ENCODE data around the gene CPE.

CPE gene

DNA sequence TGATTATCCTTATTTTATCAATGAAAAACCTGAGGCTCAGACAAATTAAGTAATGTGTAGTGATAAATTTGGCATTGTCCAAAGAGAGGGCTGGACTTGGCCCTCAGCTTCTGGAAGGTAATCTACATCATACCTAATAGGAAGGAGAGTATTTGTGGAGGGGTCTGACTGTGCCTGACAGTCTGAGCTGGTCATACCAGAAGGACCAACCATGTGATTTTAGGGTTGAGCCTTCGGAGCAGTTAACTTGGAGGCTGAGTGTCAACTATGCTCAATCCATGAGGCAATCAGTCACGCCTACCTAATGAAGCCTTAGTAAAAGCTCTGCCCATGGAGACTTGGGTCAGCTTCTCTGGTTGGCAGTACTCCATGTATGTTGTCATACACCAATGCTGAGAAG lies 136.4 kb downstream of the CPE start:
- H3K4me1 ChIP-seq (ENCODE audit: control insufficient read depth, insufficient read depth, low read length), result peaks cover 19% of the 10 kb centered on the region
- H3K9me3 ChIP-seq (ENCODE audit: control insufficient read depth, low read length), result no peaks in the 10 kb centered on the region
- no peak overlapping the region for H3K4me3 ChIP-seq (ENCODE audit: low read length)
- DNase-seq (ENCODE audit: low read depth), result no peak
- no peaks in the 10 kb centered on the region for H3K27me3 ChIP-seq (replicated peaks; ENCODE audit: control insufficient read depth, insufficient read depth, low read length)
- no peaks in the 10 kb centered on the region for H3K36me3 ChIP-seq (ENCODE audit: control insufficient read depth, insufficient read depth, low read length, severe bottlenecking)
- no peak overlapping the region for H3K9ac ChIP-seq (ENCODE audit: low read length)

DNA sequence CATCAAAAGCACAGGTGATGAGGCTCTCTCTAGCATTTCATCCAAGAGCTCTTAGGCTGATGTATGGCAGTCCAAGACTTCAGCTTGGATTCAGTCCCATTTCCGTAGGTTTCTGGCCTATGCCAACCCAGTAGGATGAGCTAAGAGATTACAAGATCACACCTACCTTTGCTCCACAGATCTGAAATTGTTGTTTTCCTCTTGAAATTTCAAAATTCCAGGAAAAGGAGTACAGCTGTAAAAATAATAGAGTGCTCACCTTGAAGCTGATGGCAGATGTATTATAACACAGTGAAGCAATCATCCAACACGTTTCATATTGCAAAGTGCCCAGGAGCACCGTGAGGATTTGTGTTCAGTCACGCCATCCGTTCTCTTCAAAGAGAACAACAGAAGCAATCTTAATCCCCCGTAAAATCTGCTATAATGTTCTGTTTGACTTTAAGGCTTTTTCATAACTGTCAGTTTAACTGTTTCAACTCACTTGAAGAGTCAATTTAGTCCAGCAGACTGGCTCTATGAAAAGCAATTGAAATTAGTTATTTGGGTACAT lies 137.5 kb downstream of the CPE start:
- DNase-seq (ENCODE audit: low read depth), result no peak

DNA sequence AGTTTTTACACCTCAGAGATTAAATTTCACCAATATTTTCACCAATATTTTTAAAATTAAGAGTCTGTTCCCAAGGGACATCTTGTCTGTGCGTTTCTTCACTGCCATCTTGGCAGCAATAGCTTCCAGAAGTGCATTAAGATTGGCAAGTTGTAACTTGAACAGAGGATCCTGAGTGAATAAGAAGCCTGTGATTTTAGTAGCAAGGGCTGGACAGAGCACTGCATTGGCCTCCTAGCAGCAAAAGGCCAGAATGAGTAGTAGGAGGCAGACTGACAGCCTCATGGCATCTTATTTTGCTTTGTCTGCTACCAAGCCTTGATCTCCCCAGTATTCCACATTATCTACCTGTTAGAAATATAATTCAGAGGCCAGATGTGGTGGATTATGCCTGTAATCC lies 138.4 kb downstream of the CPE start:
- Histone ChIP-seq H3K9me3 (ENCODE audit: control insufficient read depth, low read length) (no peaks in the 10 kb centered on the region), H3K4me1 (ENCODE audit: control insufficient read depth, insufficient read depth, low read length) (peaks cover 20% of the 10 kb centered on the region)
- no peak for DNase-seq (ENCODE audit: low read depth)

More for the DNA sequence above, 137.5 kb downstream of the CPE start:
- H3K4me3 ChIP-seq (ENCODE audit: low read length), result no peak overlapping the region
- H3K9me3 ChIP-seq (ENCODE audit: control insufficient read depth, low read length), result no peaks in the 10 kb centered on the region
- no peak overlapping the region for H3K9ac ChIP-seq (ENCODE audit: low read length)
- peaks cover 20% of the 10 kb centered on the region for H3K4me1 ChIP-seq (ENCODE audit: control insufficient read depth, insufficient read depth, low read length)
- no peaks in the 10 kb centered on the region for H3K36me3 ChIP-seq (ENCODE audit: control insufficient read depth, insufficient read depth, low read length, severe bottlenecking)
- H3K27me3 ChIP-seq (replicated peaks; ENCODE audit: control insufficient read depth, insufficient read depth, low read length), result no peaks in the 10 kb centered on the region

DNA sequence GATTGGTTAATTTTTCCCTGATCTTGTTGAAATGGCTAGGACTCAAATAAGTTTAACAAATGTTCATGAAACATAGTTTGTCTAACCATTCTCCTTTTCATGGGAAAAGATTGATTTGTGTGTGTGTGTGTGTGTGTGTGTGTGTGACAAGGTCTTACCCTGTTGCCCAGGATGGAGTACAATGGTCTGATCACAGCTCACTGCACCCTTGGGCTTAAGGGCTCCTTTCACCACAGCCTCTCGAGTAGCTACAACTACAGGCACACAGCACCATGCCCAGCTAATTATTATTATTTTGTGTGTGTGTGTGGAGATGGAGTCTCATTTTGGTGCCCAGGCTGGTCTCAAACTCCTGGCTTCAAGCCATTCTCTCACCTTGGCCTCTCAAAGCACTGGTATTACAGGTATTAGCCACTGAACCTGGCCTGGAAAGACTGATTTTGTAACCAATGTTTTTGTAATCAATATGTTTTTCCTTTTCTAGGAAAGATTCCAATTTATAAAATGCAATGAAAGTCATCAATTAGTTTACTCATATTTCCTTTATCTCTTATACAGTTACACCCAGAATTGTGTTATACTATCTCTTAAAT lies 139.3 kb downstream of the CPE start:
- Histone ChIP-seq H3K9ac (ENCODE audit: low read length) (no peak overlapping the region), H3K36me3 (ENCODE audit: control insufficient read depth, insufficient read depth, low read length, severe bottlenecking) (no peaks in the 10 kb centered on the region), H3K4me1 (ENCODE audit: control insufficient read depth, insufficient read depth, low read length) (peaks cover 20% of the 10 kb centered on the region), H3K9me3 (ENCODE audit: control insufficient read depth, low read length) (no peaks in the 10 kb centered on the region), H3K27me3 (replicated peaks; ENCODE audit: control insufficient read depth, insufficient read depth, low read length) (no peaks in the 10 kb centered on the region), H3K4me3 (ENCODE audit: low read length) (no peak overlapping the region)
- no peak for DNase-seq (ENCODE audit: low read depth)

More for the DNA sequence above, 138.4 kb downstream of the CPE start:
- no peaks in the 10 kb centered on the region for H3K27me3 ChIP-seq (replicated peaks; ENCODE audit: control insufficient read depth, insufficient read depth, low read length)
- no peaks in the 10 kb centered on the region for H3K36me3 ChIP-seq (ENCODE audit: control insufficient read depth, insufficient read depth, low read length, severe bottlenecking)
- no peak overlapping the region for H3K9ac ChIP-seq (ENCODE audit: low read length)
- H3K4me3 ChIP-seq (ENCODE audit: low read length), result no peak overlapping the region

DNA sequence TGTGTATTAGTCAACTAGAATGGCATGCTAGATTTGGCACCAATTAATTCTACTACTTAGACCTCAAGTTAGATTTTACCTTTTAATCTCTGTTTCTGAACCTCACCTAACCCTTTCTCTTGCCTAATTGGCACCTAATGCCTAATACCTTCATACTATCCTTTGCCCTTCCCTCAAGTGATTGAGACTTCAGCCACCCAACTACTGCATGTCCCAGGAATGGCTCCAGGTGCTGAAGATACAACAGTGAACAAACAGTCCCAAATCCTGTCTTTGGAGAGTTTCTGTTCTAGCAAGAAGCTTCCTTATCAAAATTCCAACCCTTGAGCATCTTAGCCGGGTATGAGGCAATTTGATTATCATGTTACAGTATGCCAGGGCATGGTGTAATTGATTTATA lies 139.9 kb downstream of the CPE start:
- Histone ChIP-seq H3K9ac (ENCODE audit: low read length) (no peak overlapping the region), H3K4me1 (ENCODE audit: control insufficient read depth, insufficient read depth, low read length) (peaks cover 20% of the 10 kb centered on the region), H3K36me3 (ENCODE audit: control insufficient read depth, insufficient read depth, low read length, severe bottlenecking) (no peaks in the 10 kb centered on the region), H3K27me3 (replicated peaks; ENCODE audit: control insufficient read depth, insufficient read depth, low read length) (no peaks in the 10 kb centered on the region), H3K9me3 (ENCODE audit: control insufficient read depth, low read length) (no peaks in the 10 kb centered on the region), H3K4me3 (ENCODE audit: low read length) (no peak overlapping the region)
- no peak for DNase-seq (ENCODE audit: low read depth)

DNA sequence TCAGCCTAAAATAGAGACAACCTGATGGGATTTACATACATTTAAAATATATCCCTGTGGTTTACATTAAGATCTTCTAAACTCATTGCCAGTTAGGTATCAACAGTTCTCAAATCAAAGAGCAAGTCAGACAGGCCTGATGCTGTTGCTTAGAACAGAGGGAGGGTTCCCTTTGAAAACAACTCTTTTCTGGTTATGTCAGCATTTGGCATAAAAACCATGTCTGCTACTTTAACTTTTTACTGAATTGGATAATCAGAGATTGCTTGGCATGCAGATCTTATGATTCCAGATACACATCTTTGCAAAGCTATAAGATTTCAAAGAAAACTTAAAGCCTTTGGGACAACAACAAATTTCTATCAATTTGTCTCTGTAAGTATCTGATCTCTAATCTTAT lies 140.8 kb downstream of the CPE start:
- no peak for DNase-seq (ENCODE audit: low read depth)
- Histone ChIP-seq H3K9ac (ENCODE audit: low read length) (no peak overlapping the region), H3K9me3 (ENCODE audit: control insufficient read depth, low read length) (no peaks in the 10 kb centered on the region)

DNA sequence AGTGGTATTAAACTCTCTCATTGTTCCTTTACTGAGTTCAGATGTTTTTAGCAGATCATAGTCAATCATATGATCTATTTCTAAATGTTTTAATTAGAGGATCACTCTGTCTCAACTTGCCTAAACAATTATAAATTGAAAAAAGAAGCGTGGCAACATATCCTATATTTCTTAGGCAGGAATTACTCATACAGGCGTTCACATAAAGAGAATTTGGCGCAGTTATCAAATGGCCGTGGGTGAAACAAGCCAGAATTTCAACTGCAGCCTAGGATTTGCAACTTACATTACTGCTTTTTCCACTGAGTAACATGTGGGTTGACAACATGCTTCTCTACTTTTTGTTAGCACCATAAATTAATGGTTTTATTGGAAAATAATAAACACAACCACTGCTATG lies 141.3 kb downstream of the CPE start:
- no peaks in the 10 kb centered on the region for H3K36me3 ChIP-seq (ENCODE audit: control insufficient read depth, insufficient read depth, low read length, severe bottlenecking)
- H3K9me3 ChIP-seq (ENCODE audit: control insufficient read depth, low read length), result no peaks in the 10 kb centered on the region
- no peaks in the 10 kb centered on the region for H3K27me3 ChIP-seq (replicated peaks; ENCODE audit: control insufficient read depth, insufficient read depth, low read length)
- peaks cover 15% of the 10 kb centered on the region for H3K4me1 ChIP-seq (ENCODE audit: control insufficient read depth, insufficient read depth, low read length)
- no peak for DNase-seq (ENCODE audit: low read depth)
- no peak overlapping the region for H3K9ac ChIP-seq (ENCODE audit: low read length)
- no peak overlapping the region for H3K4me3 ChIP-seq (ENCODE audit: low read length)

More for the DNA sequence above, 140.8 kb downstream of the CPE start:
- no peak overlapping the region for H3K4me3 ChIP-seq (ENCODE audit: low read length)
- H3K27me3 ChIP-seq (replicated peaks; ENCODE audit: control insufficient read depth, insufficient read depth, low read length), result no peaks in the 10 kb centered on the region
- H3K36me3 ChIP-seq (ENCODE audit: control insufficient read depth, insufficient read depth, low read length, severe bottlenecking), result no peaks in the 10 kb centered on the region
- peaks cover 20% of the 10 kb centered on the region for H3K4me1 ChIP-seq (ENCODE audit: control insufficient read depth, insufficient read depth, low read length)

DNA sequence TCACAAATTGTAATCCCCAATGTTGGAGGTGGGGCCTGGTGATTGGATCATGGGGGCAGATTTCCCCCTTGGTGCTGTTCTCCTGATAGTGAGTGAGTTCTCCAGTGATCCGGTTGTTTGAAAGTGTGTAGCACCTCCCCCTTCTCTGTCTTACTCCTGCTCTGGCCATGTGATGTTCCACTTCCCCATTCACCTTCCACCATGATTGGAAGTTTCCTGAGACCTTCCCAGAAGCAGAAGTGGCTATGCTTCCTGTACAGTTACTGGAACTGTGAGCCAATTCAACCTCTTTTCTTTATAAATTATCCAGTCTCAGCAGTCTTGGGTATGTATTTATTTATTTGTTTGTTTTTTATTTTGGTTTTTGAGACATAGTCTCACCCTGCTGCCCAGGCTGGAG lies 143.2 kb downstream of the CPE start:
- Histone ChIP-seq H3K9ac (ENCODE audit: low read length) (no peak overlapping the region), H3K9me3 (ENCODE audit: control insufficient read depth, low read length) (no peaks in the 10 kb centered on the region), H3K27me3 (replicated peaks; ENCODE audit: control insufficient read depth, insufficient read depth, low read length) (no peaks in the 10 kb centered on the region), H3K4me3 (ENCODE audit: low read length) (no peak overlapping the region), H3K4me1 (ENCODE audit: control insufficient read depth, insufficient read depth, low read length) (peaks cover 15% of the 10 kb centered on the region), H3K36me3 (ENCODE audit: control insufficient read depth, insufficient read depth, low read length, severe bottlenecking) (no peaks in the 10 kb centered on the region)
- no peak for DNase-seq (ENCODE audit: low read depth)

DNA sequence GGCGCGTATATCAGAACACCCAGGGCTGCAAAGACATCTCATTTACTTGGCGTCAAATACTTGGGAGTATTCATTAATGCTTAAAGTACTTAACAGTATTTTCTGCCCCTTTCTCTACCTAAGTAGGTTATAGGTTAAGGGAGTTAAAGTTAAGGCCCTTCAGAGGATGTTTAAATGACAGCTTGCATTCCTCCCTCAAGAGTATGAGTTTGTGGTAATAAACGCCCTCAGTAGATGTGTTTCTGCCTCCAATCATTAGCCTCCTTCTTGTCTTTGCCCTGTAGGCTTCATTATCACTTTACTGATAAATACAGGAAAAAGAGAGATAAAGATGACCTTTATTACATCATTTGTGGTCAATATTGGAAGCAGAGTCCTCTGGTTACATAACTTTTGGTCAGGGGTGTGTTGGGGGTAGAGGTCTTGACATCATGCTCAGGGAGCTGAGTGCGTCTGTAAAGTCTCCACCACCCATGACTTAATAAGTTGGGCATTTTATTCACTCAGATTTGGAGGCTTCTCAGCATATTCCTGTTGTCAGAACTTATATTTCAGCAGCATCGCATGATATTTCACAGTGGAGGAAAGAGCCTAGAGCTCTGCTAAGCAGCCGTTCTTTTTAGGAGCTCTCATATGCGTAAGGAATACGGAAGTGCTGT lies 145.9 kb downstream of the CPE start:
- Histone ChIP-seq H3K9me3 (ENCODE audit: control insufficient read depth, low read length) (no peaks in the 10 kb centered on the region), H3K36me3 (ENCODE audit: control insufficient read depth, insufficient read depth, low read length, severe bottlenecking) (no peaks in the 10 kb centered on the region), H3K27me3 (replicated peaks; ENCODE audit: control insufficient read depth, insufficient read depth, low read length) (no peaks in the 10 kb centered on the region), H3K4me1 (ENCODE audit: control insufficient read depth, insufficient read depth, low read length) (peaks cover 6% of the 10 kb centered on the region), H3K4me3 (ENCODE audit: low read length) (no peak overlapping the region), H3K9ac (ENCODE audit: low read length) (no peak overlapping the region)
- no peak for DNase-seq (ENCODE audit: low read depth)

DNA sequence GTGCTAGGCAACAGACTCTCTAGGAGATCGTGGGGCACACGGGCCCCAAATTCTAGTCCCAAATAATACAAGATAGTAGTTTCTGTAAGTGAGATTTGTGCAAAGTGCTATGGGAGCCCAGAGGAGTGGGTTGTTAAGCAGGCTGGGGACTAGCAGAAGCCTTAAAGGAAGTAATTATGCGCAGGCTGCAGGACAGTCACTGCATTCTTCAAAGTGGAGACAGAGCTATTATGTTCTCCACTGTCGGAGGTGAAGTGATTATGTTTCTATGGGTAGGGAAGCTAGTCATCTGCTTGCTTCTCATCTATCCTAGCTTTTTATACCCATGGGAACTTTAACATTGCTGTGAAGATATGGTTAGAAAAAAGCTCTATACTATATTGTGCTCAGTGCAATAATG lies 154.2 kb downstream of the CPE start:
- no peak for DNase-seq (ENCODE audit: low read depth)
- Histone ChIP-seq H3K4me3 (ENCODE audit: low read length) (no peak overlapping the region), H3K4me1 (ENCODE audit: control insufficient read depth, insufficient read depth, low read length) (no peaks in the 10 kb centered on the region), H3K9me3 (ENCODE audit: control insufficient read depth, low read length) (no peaks in the 10 kb centered on the region), H3K36me3 (ENCODE audit: control insufficient read depth, insufficient read depth, low read length, severe bottlenecking) (no peaks in the 10 kb centered on the region), H3K27me3 (replicated peaks; ENCODE audit: control insufficient read depth, insufficient read depth, low read length) (no peaks in the 10 kb centered on the region), H3K9ac (ENCODE audit: low read length) (no peak overlapping the region)

DNA sequence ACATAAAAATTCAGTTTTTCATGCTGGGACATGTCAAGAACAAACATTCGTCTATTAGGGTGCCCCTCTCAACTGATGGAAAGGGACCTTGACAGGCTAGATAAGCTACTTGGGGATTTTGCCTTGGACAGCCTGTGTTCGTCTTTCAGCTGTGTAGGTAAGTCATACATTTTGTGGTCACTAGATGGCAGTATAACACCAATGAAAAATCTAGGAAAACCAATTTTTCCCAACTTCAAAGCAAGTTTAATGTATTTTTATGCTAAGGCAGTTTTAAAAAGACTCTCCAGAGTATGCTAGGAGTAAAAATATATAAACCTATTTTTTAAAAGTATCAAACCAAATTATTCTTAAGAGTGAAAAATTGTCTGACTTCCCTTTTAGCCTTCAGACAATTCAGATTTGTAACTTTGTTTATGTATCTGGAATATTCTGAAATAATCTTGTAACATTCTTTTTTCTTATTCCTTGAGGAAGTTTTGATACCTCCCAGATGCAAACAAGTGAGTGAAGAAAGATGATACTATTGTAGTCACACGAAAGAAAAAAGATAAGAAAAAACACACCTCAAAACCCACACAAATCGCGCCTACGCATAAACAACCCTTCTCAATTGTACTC lies 158.3 kb downstream of the CPE start:
- H3K4me3 ChIP-seq (ENCODE audit: low read length), result no peak overlapping the region

More for the DNA sequence above, 158.3 kb downstream of the CPE start:
- Histone ChIP-seq H3K9me3 (ENCODE audit: control insufficient read depth, low read length) (no peaks in the 10 kb centered on the region), H3K36me3 (ENCODE audit: control insufficient read depth, insufficient read depth, low read length, severe bottlenecking) (no peaks in the 10 kb centered on the region), H3K27me3 (replicated peaks; ENCODE audit: control insufficient read depth, insufficient read depth, low read length) (no peaks in the 10 kb centered on the region), H3K9ac (ENCODE audit: low read length) (no peak overlapping the region), H3K4me1 (ENCODE audit: control insufficient read depth, insufficient read depth, low read length) (no peaks in the 10 kb centered on the region)
- peak; percentile 80 for DNase-seq (ENCODE audit: low read depth)

Measured in adipocyte (in vitro differentiated cells).